ENCODE results near the gene RBM19.

The RBM19 gene

DNA sequence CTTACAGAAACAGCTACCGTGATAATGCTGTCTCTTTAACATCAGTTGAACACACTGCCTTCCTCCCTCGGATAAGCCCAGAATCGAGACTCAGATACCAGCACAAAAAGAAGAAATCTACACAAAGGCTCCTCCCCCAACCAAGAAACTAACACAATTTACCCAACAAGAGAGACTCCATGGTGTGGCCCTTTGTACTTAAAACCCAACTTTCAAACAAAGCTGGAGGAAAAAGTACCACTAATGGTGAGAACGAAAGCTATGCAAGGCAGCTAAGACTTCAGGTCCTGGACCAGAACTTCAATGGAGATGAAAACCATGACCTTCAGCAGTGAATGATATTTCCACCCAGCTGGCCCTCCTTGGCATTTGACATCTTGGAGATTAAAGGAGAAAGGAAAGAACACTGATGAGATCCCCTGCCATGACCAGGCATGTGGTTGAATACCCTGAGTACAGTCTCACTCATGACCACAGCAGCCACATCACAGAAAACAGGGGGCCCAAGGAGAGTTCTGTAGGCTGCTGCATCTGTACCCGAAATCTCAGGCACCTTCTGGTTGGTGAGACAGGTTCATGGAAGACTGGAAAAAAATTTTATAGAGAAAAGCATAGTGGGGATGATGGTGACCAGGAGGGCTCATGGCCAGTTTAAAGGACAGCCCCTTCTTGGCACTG lies 36.7 kb downstream of the RBM19 start:
- Histone ChIP-seq H3K27me3 (ENCODE audit: control insufficient read depth, low read length) (no peaks in the 10 kb centered on the region), H3K9me2 (replicated peaks; ENCODE audit: control insufficient read depth, low read length) (no peaks in the 10 kb centered on the region), H3K9me3 (ENCODE audit: control insufficient read depth, insufficient read depth, low read length) (no peaks in the 10 kb centered on the region), H3K4me2 (ENCODE audit: low read length) (no peak overlapping the region), H3K4me1 (ENCODE audit: control insufficient read depth, low read length) (0 out of 2 replicates have a peak, but pooled peaks cover 2% of the 10 kb centered on the region), H3K4me3 (ENCODE audit: low read length) (no peak overlapping the region), H3F3A (ENCODE audit: control insufficient read depth, insufficient read depth) (no peaks in the 10 kb centered on the region), H3K36me3 (ENCODE audit: control insufficient read depth, low read length) (peaks cover 22% of the 10 kb centered on the region), H3K27ac (ENCODE audit: low read depth, low read length) (no peak overlapping the region), H3K79me2 (ENCODE audit: control insufficient read depth, low read length) (no peaks in the 10 kb centered on the region), H4K20me1 (ENCODE audit: control insufficient read depth, insufficient read depth, low read depth, low read length) (no peaks in the 10 kb centered on the region)
- TF ChIP-seq, protein P1, sequence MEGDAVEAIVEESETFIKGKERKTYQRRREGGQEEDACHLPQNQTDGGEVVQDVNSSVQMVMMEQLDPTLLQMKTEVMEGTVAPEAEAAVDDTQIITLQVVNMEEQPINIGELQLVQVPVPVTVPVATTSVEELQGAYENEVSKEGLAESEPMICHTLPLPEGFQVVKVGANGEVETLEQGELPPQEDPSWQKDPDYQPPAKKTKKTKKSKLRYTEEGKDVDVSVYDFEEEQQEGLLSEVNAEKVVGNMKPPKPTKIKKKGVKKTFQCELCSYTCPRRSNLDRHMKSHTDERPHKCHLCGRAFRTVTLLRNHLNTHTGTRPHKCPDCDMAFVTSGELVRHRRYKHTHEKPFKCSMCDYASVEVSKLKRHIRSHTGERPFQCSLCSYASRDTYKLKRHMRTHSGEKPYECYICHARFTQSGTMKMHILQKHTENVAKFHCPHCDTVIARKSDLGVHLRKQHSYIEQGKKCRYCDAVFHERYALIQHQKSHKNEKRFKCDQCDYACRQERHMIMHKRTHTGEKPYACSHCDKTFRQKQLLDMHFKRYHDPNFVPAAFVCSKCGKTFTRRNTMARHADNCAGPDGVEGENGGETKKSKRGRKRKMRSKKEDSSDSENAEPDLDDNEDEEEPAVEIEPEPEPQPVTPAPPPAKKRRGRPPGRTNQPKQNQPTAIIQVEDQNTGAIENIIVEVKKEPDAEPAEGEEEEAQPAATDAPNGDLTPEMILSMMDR (IDR thresholded peaks at IDR 0.05; ENCODE audit: low read depth, low read length, poor library complexity, severe bottlenecking), result no peak
- TF ChIP-seq EZH2phosphoT487 (IDR thresholded peaks at IDR 0.05; ENCODE audit: borderline replicate concordance, low read length), result no peak

DNA sequence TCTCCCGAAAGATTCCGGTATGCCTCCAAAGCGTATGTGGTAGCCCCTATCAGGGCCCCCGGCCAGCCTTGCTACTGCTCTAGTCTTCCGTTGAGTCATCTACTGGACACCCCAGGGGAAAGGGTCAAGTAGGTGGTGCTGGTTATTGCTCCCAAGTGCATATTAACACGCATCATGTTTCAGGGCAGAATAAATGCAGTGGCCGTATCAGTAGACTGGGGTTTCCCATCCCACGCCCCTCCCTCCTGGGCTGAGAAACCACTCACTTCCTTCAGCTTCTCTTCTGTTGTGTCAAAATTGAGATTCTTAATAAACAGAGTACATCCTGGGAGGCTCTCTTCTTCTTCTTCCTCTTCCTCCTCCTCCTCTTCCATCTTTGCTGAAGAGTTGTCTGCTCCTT lies 39.3 kb downstream of the RBM19 start:
- Histone ChIP-seq H3K9me3 (ENCODE audit: control insufficient read depth, insufficient read depth, low read length) (no peaks in the 10 kb centered on the region), H3K27ac (ENCODE audit: low read depth, low read length) (no peak overlapping the region), H3K9me2 (replicated peaks; ENCODE audit: control insufficient read depth, low read length) (no peaks in the 10 kb centered on the region), H3K79me2 (ENCODE audit: control insufficient read depth, low read length) (no peaks in the 10 kb centered on the region), H4K20me1 (ENCODE audit: control insufficient read depth, insufficient read depth, low read depth, low read length) (no peaks in the 10 kb centered on the region), H3K4me3 (ENCODE audit: low read length) (no peak overlapping the region), H3K4me1 (ENCODE audit: control insufficient read depth, low read length) (0 out of 2 replicates have a peak, but pooled peaks cover 2% of the 10 kb centered on the region), H3K4me2 (ENCODE audit: low read length) (no peak overlapping the region), H3F3A (ENCODE audit: control insufficient read depth, insufficient read depth) (no peaks in the 10 kb centered on the region), H3K36me3 (ENCODE audit: control insufficient read depth, low read length) (peaks cover 26% of the 10 kb centered on the region), H3K27me3 (ENCODE audit: control insufficient read depth, low read length) (no peaks in the 10 kb centered on the region)
- TF ChIP-seq, protein P1 (IDR thresholded peaks at IDR 0.05; ENCODE audit: low read depth, low read length, poor library complexity, severe bottlenecking), result no peak
- no peak for TF ChIP-seq EZH2phosphoT487 (IDR thresholded peaks at IDR 0.05; ENCODE audit: borderline replicate concordance, low read length)

DNA sequence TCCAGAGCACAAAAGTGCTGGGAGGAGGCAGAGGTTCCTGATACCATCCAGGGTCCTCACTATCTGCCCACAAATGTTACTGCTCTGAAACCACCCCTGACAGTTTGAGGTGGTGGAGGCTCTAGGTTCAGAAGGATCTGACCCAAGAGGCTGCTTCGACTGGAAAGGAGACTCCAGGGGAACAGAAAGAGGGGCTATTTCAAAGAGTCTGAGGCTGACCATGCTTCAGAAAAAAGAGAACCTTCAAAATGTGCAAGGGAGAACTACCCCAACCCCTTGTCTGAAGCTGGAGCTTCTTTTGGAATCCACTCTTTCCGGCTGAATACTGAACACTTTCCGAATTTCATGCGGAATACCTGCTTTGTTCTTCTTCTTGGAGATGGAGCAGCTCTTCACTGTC lies 41.8 kb downstream of the RBM19 start:
- Histone ChIP-seq H3K4me1 (ENCODE audit: control insufficient read depth, low read length) (0 out of 2 replicates have a peak, but pooled peaks cover 2% of the 10 kb centered on the region), H3K36me3 (ENCODE audit: control insufficient read depth, low read length) (peaks cover 26% of the 10 kb centered on the region), H3K79me2 (ENCODE audit: control insufficient read depth, low read length) (no peaks in the 10 kb centered on the region), H3K27ac (ENCODE audit: low read depth, low read length) (no peak overlapping the region), H4K20me1 (ENCODE audit: control insufficient read depth, insufficient read depth, low read depth, low read length) (no peaks in the 10 kb centered on the region), H3K4me2 (ENCODE audit: low read length) (no peak overlapping the region), H3K4me3 (ENCODE audit: low read length) (no peak overlapping the region), H3K9me2 (replicated peaks; ENCODE audit: control insufficient read depth, low read length) (no peaks in the 10 kb centered on the region), H3K9me3 (ENCODE audit: control insufficient read depth, insufficient read depth, low read length) (no peaks in the 10 kb centered on the region), H3K27me3 (ENCODE audit: control insufficient read depth, low read length) (no peaks in the 10 kb centered on the region), H3F3A (ENCODE audit: control insufficient read depth, insufficient read depth) (no peaks in the 10 kb centered on the region)
- TF ChIP-seq, protein P1 (IDR thresholded peaks at IDR 0.05; ENCODE audit: low read depth, low read length, poor library complexity, severe bottlenecking), result no peak
- no peak for TF ChIP-seq EZH2phosphoT487 (IDR thresholded peaks at IDR 0.05; ENCODE audit: borderline replicate concordance, low read length)
